Measurements from ENCODE around the gene CST7.
"Not testable (repeated sequence)": the region's sequence is repeated elsewhere in the genome, so short reads cannot be mapped to it uniquely, and the experiment has no call there.

The CST7 gene

GRCh38 chr20:24948939-24949679, at the start of gene CST7:
TSS of gene CST7 (plus strand) at chr20:24949269. CDS start at chr20:24949506, 237 bp downstream.
- DNase-seq = peak; percentile 87 to 90

GRCh38 chr20:24906806-24907205, 42.3 kb upstream of the CST7 start:
- no peak for DNase-seq

- DNase-seq = no peak
Observed at GRCh38 chr20:24908642-24909041, 40.4 kb upstream of the CST7 start.

GRCh38 chr20:24909086-24909780, 39.8 kb upstream of the CST7 start:
- DNase-seq = no peak

- DNase-seq = no peak
Observed at GRCh38 chr20:24909861-24910260, 39.2 kb upstream of the CST7 start.

GRCh38 chr20:24910461-24910860, 38.6 kb upstream of the CST7 start:
- DNase-seq = no peak

GRCh38 chr20:24911461-24911860, 37.6 kb upstream of the CST7 start:
- DNase-seq = no peak

- DNase-seq = no peak
Observed at GRCh38 chr20:24912397-24913075, 36.5 kb upstream of the CST7 start.

GRCh38 chr20:24913076-24913628, 35.9 kb upstream of the CST7 start:
- no peak for DNase-seq

- no peak for DNase-seq
Observed at GRCh38 chr20:24914388-24915241, 34.5 kb upstream of the CST7 start.

- DNase-seq = no peak
Observed at GRCh38 chr20:24915440-24915839, 33.6 kb upstream of the CST7 start.

- DNase-seq = no peak
Observed at GRCh38 chr20:24915892-24916291, 33.2 kb upstream of the CST7 start.

- DNase-seq = no peak
Observed at GRCh38 chr20:24916412-24916811, 32.7 kb upstream of the CST7 start.

- no peak for DNase-seq
Observed at GRCh38 chr20:24917056-24917455, 32.0 kb upstream of the CST7 start.

GRCh38 chr20:24917797-24918578, 31.1 kb upstream of the CST7 start:
- peak; percentile 37 to 38 for DNase-seq

GRCh38 chr20:24918579-24919566, 30.2 kb upstream of the CST7 start:
- no peak for DNase-seq

GRCh38 chr20:24919665-24920064, 29.4 kb upstream of the CST7 start:
- not testable (repeated sequence) for DNase-seq

GRCh38 chr20:24920706-24921105, 28.4 kb upstream of the CST7 start:
- DNase-seq = not testable (repeated sequence)

- not testable (repeated sequence) for DNase-seq
Observed at GRCh38 chr20:24929259-24929658, 19.8 kb upstream of the CST7 start.

Data from CD4-positive, alpha-beta T cell treated with Interleukin-4 for 1 hour (primary cell).